ENCODE results near the gene DPEP3.

DPEP3 gene

GRCh38 chr16:67967183-67967957 is 12.9 kb downstream of the DPEP3 start:
- no peak for DNase-seq (ENCODE audit: low read depth in 2 of 2)

GRCh38 chr16:67966549-67967182 is 13.6 kb downstream of the DPEP3 start:
- no peak for DNase-seq (ENCODE audit: low read depth in 2 of 2)

GRCh38 chr16:67965668-67966548 is 14.4 kb downstream of the DPEP3 start:
- no peak for DNase-seq (ENCODE audit: low read depth in 2 of 2)

- no peak for DNase-seq (ENCODE audit: low read depth in 2 of 2)
Measured at GRCh38 chr16:67964477-67965131, 15.7 kb downstream of the DPEP3 start.

- no peak for DNase-seq (ENCODE audit: low read depth in 2 of 2)
Measured at GRCh38 chr16:67963662-67964321, 16.5 kb downstream of the DPEP3 start.

- no peak for DNase-seq (ENCODE audit: low read depth in 2 of 2)
Measured at GRCh38 chr16:67963292-67963661, 17.0 kb downstream of the DPEP3 start.

GRCh38 chr16:67962135-67962534 is 18.2 kb downstream of the DPEP3 start:
- no peak for DNase-seq (ENCODE audit: low read depth in 2 of 2)

GRCh38 chr16:67961551-67961957 is 18.7 kb downstream of the DPEP3 start:
- no peak for DNase-seq (ENCODE audit: low read depth in 2 of 2)

GRCh38 chr16:67959536-67960329 is 20.6 kb downstream of the DPEP3 start:
- no peak for DNase-seq (ENCODE audit: low read depth in 2 of 2)

GRCh38 chr16:67957622-67958021 is 22.7 kb downstream of the DPEP3 start:
- DNase-seq (ENCODE audit: low read depth in 2 of 2) = no peak

GRCh38 chr16:67954421-67955196 is 25.7 kb downstream of the DPEP3 start:
- DNase-seq (ENCODE audit: low read depth in 2 of 2) = no peak

- DNase-seq (ENCODE audit: low read depth in 2 of 2) = no peak
Measured at GRCh38 chr16:67953641-67954375, 26.5 kb downstream of the DPEP3 start.

- no peak for DNase-seq (ENCODE audit: low read depth in 2 of 2)
Measured at GRCh38 chr16:67951485-67951884, 28.8 kb downstream of the DPEP3 start.

GRCh38 chr16:67950335-67950843 is 29.9 kb downstream of the DPEP3 start:
- no peak for DNase-seq (ENCODE audit: low read depth in 2 of 2)

- no peak for DNase-seq (ENCODE audit: low read depth in 2 of 2)
Measured at GRCh38 chr16:67949645-67950044, 30.7 kb downstream of the DPEP3 start.

GRCh38 chr16:67948015-67948414 is 32.3 kb downstream of the DPEP3 start:
- no peak for DNase-seq (ENCODE audit: low read depth in 2 of 2)

GRCh38 chr16:67946966-67947558 is 33.2 kb downstream of the DPEP3 start:
- no peak for DNase-seq (ENCODE audit: low read depth in 2 of 2)

- no peak for DNase-seq (ENCODE audit: low read depth in 2 of 2)
Measured at GRCh38 chr16:67946128-67946569, 34.1 kb downstream of the DPEP3 start.

All from stimulated activated CD8-positive, alpha-beta memory T cell treated with anti-CD3 and anti-CD28 coated beads, Interleukin-7, amount 100 ng/mL, for 4 hours (primary cell).